ENCODE measurements around the gene ACER1. TPM values are rescaled to one million over a fixed set of nuclear protein-coding genes. Genes with fewer than 3 reads are reported as not detected.

The ACER1 gene
- total and polyA plus RNA-seq, 9 donors: 0.15 to 0.37 (median 0.29) TPM; not detected in 5

DNA sequence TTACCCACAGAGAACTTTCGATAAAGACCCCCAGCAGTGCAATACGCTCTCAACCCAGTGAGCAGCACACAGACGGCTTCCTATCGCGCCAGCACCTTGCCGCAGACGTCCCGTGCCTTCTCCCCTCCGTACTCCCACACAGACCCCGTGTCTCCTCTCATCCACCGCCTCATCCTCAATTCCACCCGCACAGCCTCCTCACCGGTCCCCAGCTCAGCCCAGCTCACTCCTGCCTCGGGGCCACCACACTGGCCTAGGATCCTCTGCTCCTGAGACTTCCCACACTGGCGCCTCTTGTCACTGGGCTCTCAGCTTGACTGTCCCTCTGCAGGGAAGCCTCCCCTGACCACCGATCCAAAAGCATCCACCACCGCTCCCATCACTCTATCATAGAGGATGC lies 62.6 kb downstream of the ACER1 start:
- 37 to 66% (median 57%) methylated on average over 17 of the region's 17 CpGs for WGBS, 3 donors
- Histone ChIP-seq H3K27me3 (no peaks in the 10 kb centered on the region), H3K4me1 (ENCODE audit: insufficient read depth) (peaks cover 40% of the 10 kb centered on the region), H3K4me3 (peak overlapping the region; percentile 25), H3K9me3 (no peaks in the 10 kb centered on the region), H3K27ac (peak overlapping the region; percentile 6 to 91), H3K36me3 (no peaks in the 10 kb centered on the region)
- intact Hi-C loops (cut with DNase I): loop anchor here (5.0 to 10.0 kb wide), 3 partner anchors 54 to 216 kb away; partner anchors contain the start of genes ALKBH7 (in 1 of the 4) and PSPN (in 1 of the 4)
- peak in 1 of 5 donors; percentile 43 for DNase-seq
- TF ChIP-seq EP300 (IDR thresholded peaks at IDR 0.05) (no peak), POLR2A (IDR thresholded peaks at IDR 0.05) (no peak)
- TF ChIP-seq, protein P1, sequence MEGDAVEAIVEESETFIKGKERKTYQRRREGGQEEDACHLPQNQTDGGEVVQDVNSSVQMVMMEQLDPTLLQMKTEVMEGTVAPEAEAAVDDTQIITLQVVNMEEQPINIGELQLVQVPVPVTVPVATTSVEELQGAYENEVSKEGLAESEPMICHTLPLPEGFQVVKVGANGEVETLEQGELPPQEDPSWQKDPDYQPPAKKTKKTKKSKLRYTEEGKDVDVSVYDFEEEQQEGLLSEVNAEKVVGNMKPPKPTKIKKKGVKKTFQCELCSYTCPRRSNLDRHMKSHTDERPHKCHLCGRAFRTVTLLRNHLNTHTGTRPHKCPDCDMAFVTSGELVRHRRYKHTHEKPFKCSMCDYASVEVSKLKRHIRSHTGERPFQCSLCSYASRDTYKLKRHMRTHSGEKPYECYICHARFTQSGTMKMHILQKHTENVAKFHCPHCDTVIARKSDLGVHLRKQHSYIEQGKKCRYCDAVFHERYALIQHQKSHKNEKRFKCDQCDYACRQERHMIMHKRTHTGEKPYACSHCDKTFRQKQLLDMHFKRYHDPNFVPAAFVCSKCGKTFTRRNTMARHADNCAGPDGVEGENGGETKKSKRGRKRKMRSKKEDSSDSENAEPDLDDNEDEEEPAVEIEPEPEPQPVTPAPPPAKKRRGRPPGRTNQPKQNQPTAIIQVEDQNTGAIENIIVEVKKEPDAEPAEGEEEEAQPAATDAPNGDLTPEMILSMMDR (IDR thresholded peaks at IDR 0.05): no peak

DNA sequence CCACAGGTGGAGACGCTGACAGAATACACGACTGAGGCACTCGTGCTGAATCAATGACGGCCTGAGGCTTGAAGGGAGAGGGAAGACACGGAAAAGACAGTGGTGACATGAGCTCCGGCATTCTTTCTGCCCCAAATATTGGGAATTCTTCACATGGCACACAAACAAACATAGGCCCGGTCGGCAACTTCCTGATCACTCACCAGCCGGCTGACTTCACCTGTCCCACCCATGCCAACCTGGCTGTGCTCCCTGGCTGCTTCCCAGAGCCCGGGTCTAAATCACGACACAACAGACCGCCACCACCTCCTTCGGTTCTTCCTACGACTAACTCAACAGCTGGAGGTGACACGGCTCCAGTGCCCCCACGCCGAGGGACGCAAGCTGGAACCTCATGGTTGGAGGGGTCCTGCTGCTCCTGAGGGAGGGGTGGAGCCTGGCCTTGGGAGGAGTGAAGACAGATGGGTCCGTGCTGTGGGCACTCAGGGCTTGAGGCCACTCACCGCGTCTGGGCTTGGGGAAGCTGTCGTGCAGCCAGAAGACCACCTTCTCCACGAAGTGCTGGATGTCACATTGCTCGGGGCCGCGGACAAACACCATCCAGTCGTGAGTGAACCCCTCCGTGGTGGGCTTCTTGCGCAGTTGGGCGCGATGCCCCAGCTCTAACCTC lies 63.2 kb downstream of the ACER1 start:
- peak in 3 of 5 donors; percentile 47 to 53 (median 47) for DNase-seq
- H3K27me3 ChIP-seq: no peaks in the 10 kb centered on the region
- H3K4me3 ChIP-seq: no peak overlapping the region
- H3K9me3 ChIP-seq: no peaks in the 10 kb centered on the region
- intact Hi-C loops (cut with DNase I): loop anchor here (5.0 to 10.0 kb wide), 3 partner anchors 53 to 215 kb away; partner anchors contain the start of genes ALKBH7 (in 1 of the 4) and PSPN (in 1 of the 4)
- H3K27ac ChIP-seq: peak overlapping the region; percentile 6 to 91
- peaks cover 40% of the 10 kb centered on the region for H3K4me1 ChIP-seq (ENCODE audit: insufficient read depth)
- no peaks in the 10 kb centered on the region for H3K36me3 ChIP-seq
- 79 to 86% (median 84%) methylated on average over 31 of the region's 31 CpGs for WGBS, 3 donors
- TF ChIP-seq EP300 (IDR thresholded peaks at IDR 0.05) (no peak), POLR2A (IDR thresholded peaks at IDR 0.05) (no peak)
- TF ChIP-seq, protein P1 (IDR thresholded peaks at IDR 0.05): no peak

DNA sequence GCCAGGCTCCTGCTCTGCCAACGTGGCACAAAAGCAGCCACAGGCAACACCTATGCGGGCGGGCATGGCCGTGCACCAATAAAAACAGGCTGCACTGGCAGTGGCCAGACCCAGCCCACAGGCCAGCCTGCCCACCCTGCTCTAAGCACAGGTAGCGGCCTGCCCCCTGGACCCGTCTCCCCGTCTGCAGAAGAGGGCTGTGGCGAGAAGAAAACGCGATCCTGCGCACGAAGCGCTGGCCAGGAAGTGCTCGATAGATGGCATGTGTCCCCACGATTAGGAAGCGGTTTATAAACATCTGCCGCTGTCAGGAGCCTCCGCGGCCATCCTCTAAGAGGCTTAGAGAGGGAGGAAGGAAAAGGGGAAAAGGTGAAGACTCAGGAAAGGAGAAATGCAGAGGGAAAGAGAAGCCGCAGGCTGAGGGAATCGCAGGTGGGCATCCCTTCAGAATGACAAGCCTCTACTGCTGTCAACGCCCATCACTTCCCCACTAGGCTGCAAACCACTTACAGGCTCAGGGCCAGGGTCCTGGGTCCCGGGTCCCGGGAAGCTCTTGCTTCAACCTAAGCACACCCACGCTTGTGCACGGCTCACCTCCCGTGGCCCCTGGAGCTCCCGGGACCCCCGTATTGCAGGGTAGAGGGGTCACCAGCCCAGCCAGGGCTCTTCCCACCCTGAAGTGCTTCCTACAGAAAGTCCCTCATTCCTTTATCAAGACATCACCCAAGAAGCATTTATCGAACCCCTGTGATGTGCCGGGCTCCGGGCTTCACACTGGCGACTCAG lies 64.1 kb downstream of the ACER1 start:
- peaks cover 31% of the 10 kb centered on the region for H3K4me1 ChIP-seq (ENCODE audit: insufficient read depth)
- no peak overlapping the region for H3K4me3 ChIP-seq
- intact Hi-C loops (cut with DNase I): no loop called here
- no peaks in the 10 kb centered on the region for H3K36me3 ChIP-seq
- 90 to 92% (median 90%) methylated on average over 33 of the region's 33 CpGs for WGBS, 3 donors
- DNase-seq: peak in 1 of 5 donors; percentile 33
- no peaks in the 10 kb centered on the region for H3K27me3 ChIP-seq
- H3K9me3 ChIP-seq: no peaks in the 10 kb centered on the region
- no peak overlapping the region for H3K27ac ChIP-seq
- TF ChIP-seq, protein P1 (IDR thresholded peaks at IDR 0.05): no peak
- TF ChIP-seq POLR2A (IDR thresholded peaks at IDR 0.05): no peak
- no peak for TF ChIP-seq EP300 (IDR thresholded peaks at IDR 0.05)

DNA sequence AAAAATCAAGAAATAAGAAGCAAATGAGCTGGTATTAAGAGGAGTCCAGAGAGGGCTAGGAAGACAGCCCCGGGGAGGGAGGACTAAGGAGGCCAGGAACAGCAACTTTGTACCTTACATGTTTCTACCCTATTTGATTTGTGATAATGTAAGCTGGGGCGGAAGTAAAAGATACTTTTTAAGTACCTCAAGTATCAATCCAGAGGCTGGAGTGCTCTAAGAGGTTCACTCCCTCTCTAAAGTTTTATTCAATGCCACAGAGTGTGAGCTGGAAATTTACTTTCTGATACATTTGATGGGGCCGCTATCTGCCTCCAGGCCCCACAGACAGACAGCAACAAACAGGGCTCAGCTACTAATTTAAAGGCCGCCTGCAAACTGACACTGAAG lies 65.0 kb downstream of the ACER1 start:
- no peak overlapping the region for H3K27ac ChIP-seq
- DNase-seq: no peak
- H3K27me3 ChIP-seq: no peaks in the 10 kb centered on the region
- TF ChIP-seq POLR2A (IDR thresholded peaks at IDR 0.05): no peak
- TF ChIP-seq, protein P1 (IDR thresholded peaks at IDR 0.05): no peak
- intact Hi-C loops (cut with DNase I): no loop called here
- 87 to 95% (median 93%) methylated on average over 4 of the region's 4 CpGs for WGBS, 3 donors
- H3K9me3 ChIP-seq: no peaks in the 10 kb centered on the region
- H3K4me1 ChIP-seq (ENCODE audit: insufficient read depth): peaks cover 29% of the 10 kb centered on the region
- H3K36me3 ChIP-seq: no peaks in the 10 kb centered on the region
- no peak overlapping the region for H3K4me3 ChIP-seq

Data from ovary (tissue), 9 donors.